Type B pancreatic cell (in vitro differentiated cells): ENCODE measurements around the gene CD209. TPM values are rescaled to one million over a fixed set of nuclear protein-coding genes. Genes with fewer than 3 reads are reported as not detected.

Source experiments
- DNase-seq: peaks from one replicate; pipeline ENCODE4 v3.0.0; 2021; ENCODE audit warnings: mixed read lengths; ENCODE audit not compliant: unreplicated experiment; ENCODE audit errors: extremely low spot score
- H3K27ac Mint-ChIP-seq: 2 replicates; pipeline ENCODE4 v1.8.0; 2021; ENCODE audit warnings: mild to moderate bottlenecking, mixed read lengths
- H3K27me3 Mint-ChIP-seq: 2 replicates; pipeline ENCODE4 v1.8.0; 2021; ENCODE audit warnings: mixed read lengths
- H3K36me3 Mint-ChIP-seq: 2 replicates; pipeline ENCODE4 v1.8.0; 2021; ENCODE audit warnings: mixed read lengths
- H3K4me1 Mint-ChIP-seq: one replicate; pipeline ENCODE4 v1.8.0; 2021; ENCODE audit warnings: mixed read lengths; ENCODE audit not compliant: unreplicated experiment
- H3K4me3 Mint-ChIP-seq: 2 replicates; pipeline ENCODE4 v1.8.0; 2021; ENCODE audit warnings: mild to moderate bottlenecking, mixed read lengths
- H3K9me3 Mint-ChIP-seq: 2 replicates; pipeline ENCODE4 v1.8.0; 2021; ENCODE audit warnings: mixed read lengths
- total RNA-seq: library from RNA; stranded (reverse); gene quantifications from 2 replicates; pipeline ENCODE4 v1.2.1, GENCODE V29; 2021; ENCODE audit warnings: low replicate concordance
- TF ChIP-seq, protein P1 (sequence below): fragments of 200-600 bp; sonication (generic); conservative IDR thresholded peaks from 2 replicates; pipeline ENCODE4 v1.5.0; 2021; ENCODE audit warnings: antibody characterized with exemption, mild to moderate bottlenecking

Gene CD209
- total RNA-seq, 1 donor from 2014 or later = not detected

DNA sequence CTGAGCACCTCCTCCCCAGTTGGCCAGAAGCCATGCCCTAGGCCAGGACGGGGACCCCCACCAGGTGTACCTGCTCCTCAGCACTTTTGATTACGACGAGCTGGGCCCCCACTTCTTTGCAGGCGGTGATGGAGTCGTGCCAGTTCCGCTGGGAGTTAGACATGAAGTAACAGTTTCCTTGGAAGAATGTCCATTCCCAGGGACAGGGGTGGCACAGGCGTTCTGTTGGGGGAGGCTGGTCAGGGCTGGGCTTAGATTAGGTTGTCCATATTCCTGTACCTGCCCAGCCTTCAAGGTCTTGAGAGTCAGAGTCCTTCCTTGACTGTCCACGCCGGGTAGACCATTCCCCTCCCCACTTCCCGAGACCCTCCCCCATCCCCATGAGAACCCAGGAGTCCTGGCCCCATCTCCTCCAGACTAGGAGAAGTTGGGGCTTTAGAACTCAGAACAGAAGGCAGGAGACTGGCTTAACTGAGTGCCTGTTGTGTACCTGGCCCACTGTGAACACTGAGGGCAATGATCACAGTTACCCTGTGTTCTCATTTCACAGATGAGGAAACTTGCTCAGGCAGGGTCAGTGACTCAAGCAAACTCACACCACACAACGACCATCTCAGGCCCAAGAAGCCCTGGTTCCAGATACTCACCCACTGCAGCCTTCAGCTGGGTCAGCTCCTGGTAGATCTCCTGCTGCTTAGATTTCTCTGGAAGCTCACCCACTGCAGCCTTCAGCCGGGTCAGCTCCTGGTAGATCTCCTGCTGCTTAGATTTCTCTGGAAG lies 2.3 kb downstream of the CD209 start:
- H3K27me3 Mint-ChIP-seq = peaks cover 26% of the 10 kb centered on the region
- no peaks in the 10 kb centered on the region for H3K36me3 Mint-ChIP-seq
- DNase-seq = no peak
- H3K4me1 Mint-ChIP-seq = no peaks in the 10 kb centered on the region
- H3K4me3 Mint-ChIP-seq = no peak overlapping the region
- no peak overlapping the region for H3K27ac Mint-ChIP-seq
- TF ChIP-seq, protein P1, sequence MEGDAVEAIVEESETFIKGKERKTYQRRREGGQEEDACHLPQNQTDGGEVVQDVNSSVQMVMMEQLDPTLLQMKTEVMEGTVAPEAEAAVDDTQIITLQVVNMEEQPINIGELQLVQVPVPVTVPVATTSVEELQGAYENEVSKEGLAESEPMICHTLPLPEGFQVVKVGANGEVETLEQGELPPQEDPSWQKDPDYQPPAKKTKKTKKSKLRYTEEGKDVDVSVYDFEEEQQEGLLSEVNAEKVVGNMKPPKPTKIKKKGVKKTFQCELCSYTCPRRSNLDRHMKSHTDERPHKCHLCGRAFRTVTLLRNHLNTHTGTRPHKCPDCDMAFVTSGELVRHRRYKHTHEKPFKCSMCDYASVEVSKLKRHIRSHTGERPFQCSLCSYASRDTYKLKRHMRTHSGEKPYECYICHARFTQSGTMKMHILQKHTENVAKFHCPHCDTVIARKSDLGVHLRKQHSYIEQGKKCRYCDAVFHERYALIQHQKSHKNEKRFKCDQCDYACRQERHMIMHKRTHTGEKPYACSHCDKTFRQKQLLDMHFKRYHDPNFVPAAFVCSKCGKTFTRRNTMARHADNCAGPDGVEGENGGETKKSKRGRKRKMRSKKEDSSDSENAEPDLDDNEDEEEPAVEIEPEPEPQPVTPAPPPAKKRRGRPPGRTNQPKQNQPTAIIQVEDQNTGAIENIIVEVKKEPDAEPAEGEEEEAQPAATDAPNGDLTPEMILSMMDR = no peak
- H3K9me3 Mint-ChIP-seq = no peaks in the 10 kb centered on the region

DNA sequence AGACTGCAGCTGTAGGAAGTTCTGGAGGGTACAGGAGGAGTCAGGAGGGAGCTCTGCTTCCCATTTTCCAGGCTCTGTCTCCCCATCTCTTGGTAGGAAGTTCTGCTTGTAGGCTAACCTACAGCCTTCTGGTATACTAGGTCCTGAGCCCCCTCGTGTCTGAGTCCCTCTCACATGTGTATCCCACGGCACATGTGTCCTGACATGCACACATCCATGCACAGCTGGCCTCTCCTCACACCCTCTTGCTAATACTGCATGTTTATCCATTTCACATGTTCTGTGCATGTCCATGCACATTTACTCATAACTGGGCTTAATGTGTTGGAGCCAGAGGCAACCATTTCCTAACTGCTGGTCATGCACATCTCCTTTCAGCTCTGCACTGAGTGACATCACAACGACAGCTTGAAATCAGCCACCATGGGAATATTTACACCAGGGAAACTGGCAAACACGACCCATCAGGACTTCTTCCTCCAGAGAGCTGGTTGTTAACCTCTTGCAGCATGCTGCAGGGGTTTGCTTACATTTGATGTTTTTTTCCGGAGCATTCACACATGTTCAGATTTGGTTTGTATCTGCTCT lies 3.0 kb downstream of the CD209 start:
- Mint-ChIP-seq H3K4me1 (no peaks in the 10 kb centered on the region), H3K9me3 (no peaks in the 10 kb centered on the region)

DNA sequence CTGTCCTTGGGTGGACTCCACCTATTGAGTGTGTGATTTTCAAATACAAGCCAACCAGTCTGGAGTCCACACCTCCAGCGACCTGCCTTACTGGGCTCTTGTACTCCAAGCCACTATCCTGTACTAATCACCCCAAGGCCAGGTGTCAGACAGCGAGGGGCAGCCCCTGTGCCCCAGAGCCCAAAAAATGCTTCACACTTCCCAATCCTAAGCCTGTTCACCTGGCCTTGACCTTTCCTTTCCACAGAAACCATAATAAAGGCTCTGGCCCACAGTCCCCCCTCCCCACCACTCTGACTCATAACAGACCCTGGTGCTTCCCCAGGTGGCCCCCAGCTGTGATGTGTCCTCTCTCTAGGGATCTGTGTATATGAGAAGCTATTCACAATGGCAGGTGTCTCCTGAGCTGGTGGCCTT lies 3.9 kb downstream of the CD209 start:
- H3K9me3 Mint-ChIP-seq = no peaks in the 10 kb centered on the region
- peaks cover 30% of the 10 kb centered on the region for H3K27me3 Mint-ChIP-seq
- H3K4me3 Mint-ChIP-seq = no peak overlapping the region
- no peak overlapping the region for H3K27ac Mint-ChIP-seq
- no peak for DNase-seq
- H3K4me1 Mint-ChIP-seq = no peaks in the 10 kb centered on the region
- TF ChIP-seq, protein P1 = no peak
- no peaks in the 10 kb centered on the region for H3K36me3 Mint-ChIP-seq

More for the DNA sequence above, 3.0 kb downstream of the CD209 start:
- TF ChIP-seq, protein P1 = no peak
- H3K4me3 Mint-ChIP-seq = no peak overlapping the region
- no peak for DNase-seq
- H3K36me3 Mint-ChIP-seq = no peaks in the 10 kb centered on the region
- peaks cover 30% of the 10 kb centered on the region for H3K27me3 Mint-ChIP-seq
- H3K27ac Mint-ChIP-seq = no peak overlapping the region

DNA sequence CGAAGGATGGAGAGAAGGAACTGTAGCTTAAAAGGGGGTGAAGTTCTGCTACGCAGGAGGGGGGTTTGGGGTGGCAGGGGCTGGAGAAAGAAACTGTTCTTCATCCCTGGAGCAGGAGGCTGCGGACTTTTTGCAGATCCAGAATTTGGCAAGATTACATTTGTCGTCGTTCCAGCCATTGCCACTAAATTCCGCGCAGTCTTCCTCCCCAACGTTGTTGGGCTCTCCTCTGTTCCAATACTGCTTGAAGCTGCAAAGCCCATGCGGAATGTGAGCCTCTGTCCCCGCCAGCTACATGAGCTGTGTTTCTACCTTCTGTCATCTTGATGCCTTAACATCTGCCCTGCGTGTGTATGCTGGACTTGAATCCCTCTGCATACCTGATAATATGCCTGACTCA lies 4.3 kb downstream of the CD209 start:
- Mint-ChIP-seq H3K27me3 (peaks cover 32% of the 10 kb centered on the region), H3K4me3 (no peak overlapping the region), H3K36me3 (no peaks in the 10 kb centered on the region), H3K4me1 (no peaks in the 10 kb centered on the region), H3K27ac (no peak overlapping the region), H3K9me3 (no peaks in the 10 kb centered on the region)
- TF ChIP-seq, protein P1 = no peak
- DNase-seq = no peak

DNA sequence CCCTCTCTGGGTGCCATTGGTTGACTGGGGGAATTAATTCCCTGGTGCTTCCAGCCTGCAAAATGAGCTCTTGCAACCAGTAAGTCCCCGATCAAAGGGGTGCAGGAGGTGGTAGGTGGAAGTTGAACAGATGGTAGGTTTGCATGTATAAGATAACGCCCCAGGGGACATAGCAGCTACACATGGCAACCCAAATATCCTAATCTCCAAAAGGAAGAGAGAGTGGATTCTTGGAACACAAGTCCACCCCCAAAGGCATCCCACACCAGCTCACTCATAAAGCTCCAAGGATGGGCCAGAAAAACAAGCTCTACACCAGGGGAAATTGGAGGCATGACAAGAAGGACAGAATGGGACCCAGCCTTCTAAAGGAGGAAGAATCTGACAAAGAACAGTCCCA lies 4.8 kb downstream of the CD209 start:
- TF ChIP-seq, protein P1 = no peak
- DNase-seq = no peak
- H3K36me3 Mint-ChIP-seq = no peaks in the 10 kb centered on the region
- H3K27ac Mint-ChIP-seq = no peak overlapping the region
- no peak overlapping the region for H3K4me3 Mint-ChIP-seq
- H3K9me3 Mint-ChIP-seq = no peaks in the 10 kb centered on the region
- H3K4me1 Mint-ChIP-seq = no peaks in the 10 kb centered on the region
- peaks cover 33% of the 10 kb centered on the region for H3K27me3 Mint-ChIP-seq
